Breast epithelium (tissue), 4 donors: ENCODE data around the gene FASN. TPM values are rescaled to one million over a fixed set of nuclear protein-coding genes. Genes with fewer than 3 reads are reported as not detected.

Experiments used
- DNase-seq, 2 donors: peaks; one replicate each; pipeline ENCODE4 v3.0.0-alpha.2; 2019; ENCODE audit warnings: low spot score in 2 of 2
- H3K27ac ChIP-seq, 2 donors: fragments of 200-600 bp; sonication (generic) in 1 of 2; one replicate each; pipeline ENCODE4 v1.5.1; 2016 to 2019; ENCODE audit warnings: mild to moderate bottlenecking in 1 of 2
- H3K27me3 ChIP-seq, 2 donors: fragments of 200-600 bp; sonication (generic) in 1 of 2; one replicate each; pipeline versions ENCODE4 v1.5.1 to v1.6.0; 2017 to 2019; ENCODE audit warnings: control low read depth in 1 of 2, mild to moderate bottlenecking in 1 of 2
- H3K36me3 ChIP-seq: fragments of 200-600 bp; one replicate; pipeline ENCODE4 v1.5.1; 2019
- H3K4me1 ChIP-seq, 2 donors: fragments of 200-600 bp; sonication (generic); one replicate each; pipeline ENCODE4 v1.5.1; 2016 to 2019; ENCODE audit warnings: control low read depth in 1 of 2
- H3K4me3 ChIP-seq, 3 donors: fragments of 200-600 bp; sonication (generic); 1 replicate in 2 of 3; 2 replicates in 1 of 3; pipeline ENCODE4 v1.5.1; 2016 to 2019; ENCODE audit warnings: mild to moderate bottlenecking in 3 of 3, moderate library complexity in 2 of 3
- H3K9me3 ChIP-seq, 2 donors: fragments of 200-600 bp; sonication (generic) in 1 of 2; one replicate each; pipeline ENCODE4 v1.5.1; 2016 to 2019; ENCODE audit warnings: control low read depth in 1 of 2
- POLR2A ChIP-seq: fragments of 450-650 bp; IDR thresholded peaks from one replicate; pipeline ENCODE4 v1.6.1; 2016; ENCODE audit warnings: antibody characterized with exemption, mild to moderate bottlenecking, moderate library complexity
- POLR2AphosphoS5 ChIP-seq, 3 donors: sonication (generic); formaldehyde crosslinking; IDR thresholded peaks; one replicate each; pipeline ENCODE4 v1.6.1; 2017; ENCODE audit warnings: antibody characterized with exemption in 3 of 3
- intact Hi-C: fragments of 100-400 bp; cut with DNase I; formaldehyde crosslinking; loops from one replicate; pipeline ENCODE4 v1.15.1; 2023; ENCODE audit warnings: low total_unique reads
- total RNA-seq, 3 donors: library from RNA; depleted of rRNA; stranded (reverse); fragments of >200 nt; gene quantifications; one replicate each; pipeline ENCODE4 v1.1.0, GENCODE V29; 2016
- TF ChIP-seq, protein P1 (sequence below), 3 donors: fragments of 450-650 bp; IDR thresholded peaks; one replicate each; pipeline ENCODE4 v1.5.1; 2016 to 2017; ENCODE audit warnings: antibody characterized with exemption in 3 of 3, mild to moderate bottlenecking in 3 of 3, moderate library complexity in 3 of 3

Gene FASN
- total RNA-seq, 3 donors from 2014 or later: 95.4 to 590 (median 98.6) TPM

GRCh38 chr17:82081546-82081945 lies 16.5 kb downstream of the FASN start:
- intact Hi-C loops: loop anchor here (10.0 kb wide), 1 partner anchor 47 kb away; the partner anchor contains the start of genes DCXR and RAC3
- Histone ChIP-seq H3K4me1 (no peaks in the 10 kb centered on the region), H3K4me3 (no peak overlapping the region), H3K36me3 (peaks cover 45% of the 10 kb centered on the region), H3K9me3 (no peaks in the 10 kb centered on the region), H3K27me3 (no peaks in the 10 kb centered on the region), H3K27ac (no peak overlapping the region)
- no peak for DNase-seq
- TF ChIP-seq POLR2AphosphoS5 (IDR thresholded peaks at IDR 0.05): no peak
- TF ChIP-seq, protein P1, sequence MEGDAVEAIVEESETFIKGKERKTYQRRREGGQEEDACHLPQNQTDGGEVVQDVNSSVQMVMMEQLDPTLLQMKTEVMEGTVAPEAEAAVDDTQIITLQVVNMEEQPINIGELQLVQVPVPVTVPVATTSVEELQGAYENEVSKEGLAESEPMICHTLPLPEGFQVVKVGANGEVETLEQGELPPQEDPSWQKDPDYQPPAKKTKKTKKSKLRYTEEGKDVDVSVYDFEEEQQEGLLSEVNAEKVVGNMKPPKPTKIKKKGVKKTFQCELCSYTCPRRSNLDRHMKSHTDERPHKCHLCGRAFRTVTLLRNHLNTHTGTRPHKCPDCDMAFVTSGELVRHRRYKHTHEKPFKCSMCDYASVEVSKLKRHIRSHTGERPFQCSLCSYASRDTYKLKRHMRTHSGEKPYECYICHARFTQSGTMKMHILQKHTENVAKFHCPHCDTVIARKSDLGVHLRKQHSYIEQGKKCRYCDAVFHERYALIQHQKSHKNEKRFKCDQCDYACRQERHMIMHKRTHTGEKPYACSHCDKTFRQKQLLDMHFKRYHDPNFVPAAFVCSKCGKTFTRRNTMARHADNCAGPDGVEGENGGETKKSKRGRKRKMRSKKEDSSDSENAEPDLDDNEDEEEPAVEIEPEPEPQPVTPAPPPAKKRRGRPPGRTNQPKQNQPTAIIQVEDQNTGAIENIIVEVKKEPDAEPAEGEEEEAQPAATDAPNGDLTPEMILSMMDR (IDR thresholded peaks at IDR 0.05): no peak
- no peak for TF ChIP-seq POLR2A

- H3K36me3 ChIP-seq: peaks cover 39% of the 10 kb centered on the region
- no peaks in the 10 kb centered on the region for H3K4me1 ChIP-seq
- no peak for DNase-seq
- H3K9me3 ChIP-seq: no peaks in the 10 kb centered on the region
- TF ChIP-seq, protein P1 (IDR thresholded peaks at IDR 0.05): no peak
- no peak for TF ChIP-seq POLR2AphosphoS5 (IDR thresholded peaks at IDR 0.05)
- TF ChIP-seq POLR2A: no peak
- H3K27ac ChIP-seq: no peak overlapping the region
- no peaks in the 10 kb centered on the region for H3K27me3 ChIP-seq
- H3K4me3 ChIP-seq: no peak overlapping the region
- intact Hi-C loops: loop anchor here (10.0 kb wide), 1 partner anchor 46 kb away; the partner anchor contains the start of genes DCXR and RAC3
Observed at GRCh38 chr17:82080789-82081464, 17.1 kb downstream of the FASN start.

- no peak for DNase-seq
- Histone ChIP-seq H3K9me3 (no peaks in the 10 kb centered on the region), H3K4me3 (no peak overlapping the region), H3K36me3 (peaks cover 36% of the 10 kb centered on the region), H3K27me3 (no peaks in the 10 kb centered on the region), H3K27ac (no peak overlapping the region), H3K4me1 (no peaks in the 10 kb centered on the region)
- TF ChIP-seq POLR2A: no peak
- intact Hi-C loops: loop anchor here (10.0 kb wide), 1 partner anchor 45 kb away; the partner anchor contains the start of genes DCXR and RAC3
Observed at GRCh38 chr17:82080048-82080788, 17.8 kb downstream of the FASN start.

GRCh38 chr17:82079001-82079677 lies 18.9 kb downstream of the FASN start:
- DNase-seq: no peak
- Histone ChIP-seq H3K27me3 (no peaks in the 10 kb centered on the region), H3K9me3 (no peaks in the 10 kb centered on the region), H3K36me3 (peaks cover 26% of the 10 kb centered on the region), H3K4me3 (no peak overlapping the region), H3K27ac (peak overlapping the region in 1 of 2 donors; percentile 82), H3K4me1 (no peaks in the 10 kb centered on the region)
- TF ChIP-seq POLR2A (no peak), POLR2AphosphoS5 (IDR thresholded peaks at IDR 0.05) (peak in 1 of 3 donors; percentile 47)
- intact Hi-C loops: no loop called here

DNA sequence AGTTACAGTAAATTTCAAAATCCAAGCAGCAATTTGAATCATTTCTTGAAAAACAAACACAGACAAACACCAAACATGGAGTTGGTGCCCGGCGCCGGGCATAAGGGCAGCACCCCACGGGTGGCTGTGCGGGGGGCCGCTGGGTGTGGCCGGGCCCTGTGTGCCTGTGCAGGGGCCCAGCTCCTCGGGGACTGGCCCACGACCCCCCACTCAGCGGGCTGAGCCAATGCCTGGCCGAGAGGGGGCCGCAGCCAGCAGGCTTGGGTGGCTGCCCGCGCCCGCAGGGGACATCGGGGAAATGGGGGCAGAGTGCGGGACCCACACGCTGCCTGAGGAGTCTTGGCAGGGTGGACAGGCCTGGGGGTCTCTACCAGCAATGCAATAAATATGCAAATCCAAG lies 19.6 kb downstream of the FASN start:
- H3K9me3 ChIP-seq: no peaks in the 10 kb centered on the region
- H3K27me3 ChIP-seq: no peaks in the 10 kb centered on the region
- TF ChIP-seq POLR2AphosphoS5 (IDR thresholded peaks at IDR 0.05): no peak
- TF ChIP-seq, protein P1 (IDR thresholded peaks at IDR 0.05): no peak
- no peak for TF ChIP-seq POLR2A
- H3K27ac ChIP-seq: peak overlapping the region in 1 of 2 donors; percentile 82
- no peaks in the 10 kb centered on the region for H3K4me1 ChIP-seq
- no peak for DNase-seq
- intact Hi-C loops: no loop called here
- peak overlapping the region in 1 of 3 donors; percentile 35 for H3K4me3 ChIP-seq
- H3K36me3 ChIP-seq: peaks cover 26% of the 10 kb centered on the region
